GM12865 (cell line): ENCODE data around the gene ITPR2.

Experiments
- DNase-seq: peaks from one replicate; pipeline ENCODE4 v3.0.0; 2010; ENCODE audit warnings: low read depth
- H3K4me3 ChIP-seq: 2 replicates; pipeline ENCODE4 v1.5.1; 2011; ENCODE audit warnings: mild to moderate bottlenecking, low read depth, low read length, control low read depth
- TF ChIP-seq, protein P1 (sequence below): IDR thresholded peaks from 2 replicates; pipeline ENCODE4 v1.5.1; 2011; ENCODE audit warnings: low read length, control low read depth, low read depth, inconsistent platforms; ENCODE audit not compliant: insufficient read depth; ENCODE audit errors: missing control alignments

Gene ITPR2

DNA sequence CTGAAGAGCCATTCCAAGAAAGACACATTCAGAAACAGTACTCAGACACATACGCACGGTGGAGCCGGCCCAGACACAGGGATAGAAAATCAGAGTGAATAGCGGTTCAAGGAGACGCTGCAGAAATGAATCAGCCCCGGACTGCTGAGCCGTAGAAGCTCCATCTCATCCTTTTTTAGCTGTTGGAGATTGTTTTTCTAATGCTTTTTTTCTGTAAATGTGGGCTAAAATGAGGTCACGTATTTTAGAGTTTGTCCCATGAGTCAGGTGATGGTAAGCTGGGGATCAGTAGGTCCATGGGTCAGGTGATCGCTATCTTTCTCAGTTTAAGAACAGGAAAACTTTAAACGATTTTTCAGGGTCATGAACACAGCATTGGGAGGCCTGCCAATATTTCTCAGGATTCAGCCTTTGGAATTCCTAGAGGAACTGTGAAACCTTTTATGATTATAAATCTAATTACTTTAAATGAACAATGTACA is 202.4 kb downstream of the ITPR2 start:
- DNase-seq = no peak
- H3K4me3 ChIP-seq = no peak overlapping the region

GRCh38 chr12:26629864-26630263 is 203.1 kb downstream of the ITPR2 start:
- DNase-seq = no peak
- TF ChIP-seq, protein P1, sequence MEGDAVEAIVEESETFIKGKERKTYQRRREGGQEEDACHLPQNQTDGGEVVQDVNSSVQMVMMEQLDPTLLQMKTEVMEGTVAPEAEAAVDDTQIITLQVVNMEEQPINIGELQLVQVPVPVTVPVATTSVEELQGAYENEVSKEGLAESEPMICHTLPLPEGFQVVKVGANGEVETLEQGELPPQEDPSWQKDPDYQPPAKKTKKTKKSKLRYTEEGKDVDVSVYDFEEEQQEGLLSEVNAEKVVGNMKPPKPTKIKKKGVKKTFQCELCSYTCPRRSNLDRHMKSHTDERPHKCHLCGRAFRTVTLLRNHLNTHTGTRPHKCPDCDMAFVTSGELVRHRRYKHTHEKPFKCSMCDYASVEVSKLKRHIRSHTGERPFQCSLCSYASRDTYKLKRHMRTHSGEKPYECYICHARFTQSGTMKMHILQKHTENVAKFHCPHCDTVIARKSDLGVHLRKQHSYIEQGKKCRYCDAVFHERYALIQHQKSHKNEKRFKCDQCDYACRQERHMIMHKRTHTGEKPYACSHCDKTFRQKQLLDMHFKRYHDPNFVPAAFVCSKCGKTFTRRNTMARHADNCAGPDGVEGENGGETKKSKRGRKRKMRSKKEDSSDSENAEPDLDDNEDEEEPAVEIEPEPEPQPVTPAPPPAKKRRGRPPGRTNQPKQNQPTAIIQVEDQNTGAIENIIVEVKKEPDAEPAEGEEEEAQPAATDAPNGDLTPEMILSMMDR = no peak
- no peak overlapping the region for H3K4me3 ChIP-seq

More for the DNA sequence above, 202.4 kb downstream of the ITPR2 start:
- TF ChIP-seq, protein P1 = no peak

GRCh38 chr12:26628234-26628633 is 204.8 kb downstream of the ITPR2 start:
- no peak for DNase-seq
- TF ChIP-seq, protein P1 = no peak
- H3K4me3 ChIP-seq = no peak overlapping the region

DNA sequence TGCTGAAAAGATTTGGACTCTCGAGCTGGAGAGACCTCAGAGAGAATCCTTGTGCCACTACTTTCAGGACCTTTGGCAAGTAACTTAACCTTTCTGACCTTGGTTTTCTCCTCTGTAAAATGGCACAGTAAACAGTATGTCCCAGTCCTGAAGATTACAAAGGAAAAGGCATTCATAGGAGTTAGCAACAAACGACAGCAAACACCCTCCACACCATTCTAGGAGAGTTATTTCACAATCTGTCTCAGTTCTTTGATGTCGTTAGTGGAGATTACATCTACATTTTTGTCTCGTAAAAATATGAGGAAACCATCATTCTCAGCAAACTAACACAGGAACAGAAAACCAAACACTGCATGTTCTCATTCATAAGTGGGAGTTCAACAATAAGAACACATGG is 205.7 kb downstream of the ITPR2 start:
- H3K4me3 ChIP-seq = no peak overlapping the region
- DNase-seq = no peak
- TF ChIP-seq, protein P1 = no peak

GRCh38 chr12:26623136-26623535 is 209.9 kb downstream of the ITPR2 start:
- TF ChIP-seq, protein P1 = no peak
- DNase-seq = no peak

DNA sequence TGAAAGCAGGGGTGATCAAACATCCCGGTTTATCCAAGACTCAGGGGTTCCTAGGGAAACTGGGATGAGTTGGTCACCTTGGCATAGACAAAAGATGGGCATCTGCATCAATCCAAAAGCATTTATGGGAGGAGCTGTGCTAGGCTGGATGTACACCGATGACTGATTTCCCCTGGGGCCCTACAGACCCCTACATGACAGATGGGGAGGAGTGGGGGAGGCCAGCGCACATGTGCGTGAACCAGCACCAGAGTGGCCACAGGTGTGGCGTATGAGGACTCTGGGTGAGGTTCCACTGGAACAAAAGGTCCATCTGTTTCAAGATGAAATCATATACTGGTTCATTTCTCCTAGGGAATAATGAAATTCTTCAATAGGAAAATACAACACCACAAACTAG is 210.4 kb downstream of the ITPR2 start:
- TF ChIP-seq, protein P1 = no peak
- H3K4me3 ChIP-seq = no peak overlapping the region
- DNase-seq = no peak

More at GRCh38 chr12:26623136-26623535, 209.9 kb downstream of the ITPR2 start:
- H3K4me3 ChIP-seq = no peak overlapping the region

- H3K4me3 ChIP-seq = no peak overlapping the region
- TF ChIP-seq, protein P1 = no peak
- DNase-seq = no peak
Measured at GRCh38 chr12:26621932-26622331, 211.1 kb downstream of the ITPR2 start.
